ENCODE data around the gene SPATA17.

DNA sequence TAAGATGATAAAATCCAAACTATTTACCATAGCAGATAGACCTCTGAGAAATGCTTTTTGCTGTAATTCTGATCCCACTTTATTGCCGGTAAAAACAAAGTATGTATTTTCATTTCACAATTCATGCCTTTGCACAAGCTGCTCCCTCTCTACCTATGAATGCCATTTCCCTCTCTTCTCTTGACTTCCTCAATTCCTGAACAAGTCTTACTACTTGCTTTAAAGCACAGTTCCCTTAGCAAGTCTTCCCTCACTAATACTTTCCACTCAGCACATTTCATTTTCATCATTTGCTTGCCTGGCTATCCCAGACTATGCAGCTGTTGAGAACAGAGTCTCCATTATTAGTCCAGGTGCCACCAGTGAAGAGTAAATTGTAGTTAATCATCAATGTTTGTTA, 14.0 kb upstream of the SPATA17 start:
- no peak for TF ChIP-seq CTCF (conservative IDR thresholded peaks at IDR 0.05; ENCODE audit: low read depth in 2 of 2)
- no peak for TF ChIP-seq POLR2AphosphoS5 (IDR thresholded peaks at IDR 0.05; ENCODE audit: low read depth)
- no peak for TF ChIP-seq EZH2 (IDR thresholded peaks at IDR 0.05; ENCODE audit: low read depth, unreplicated experiment)
- TF ChIP-seq CREB1 (CRISPR knock-in tag; IDR thresholded peaks at IDR 0.05; ENCODE audit: low read depth): no peak
- no peak for TF ChIP-seq EZH2phosphoT487 (IDR thresholded peaks at IDR 0.05; ENCODE audit: unreplicated experiment)
- TF ChIP-seq JUNB (IDR thresholded peaks at IDR 0.05; ENCODE audit: unreplicated experiment): no peak
- TF ChIP-seq STAT1 (IDR thresholded peaks at IDR 0.05; ENCODE audit: unreplicated experiment): no peak
- TF ChIP-seq, protein P1, sequence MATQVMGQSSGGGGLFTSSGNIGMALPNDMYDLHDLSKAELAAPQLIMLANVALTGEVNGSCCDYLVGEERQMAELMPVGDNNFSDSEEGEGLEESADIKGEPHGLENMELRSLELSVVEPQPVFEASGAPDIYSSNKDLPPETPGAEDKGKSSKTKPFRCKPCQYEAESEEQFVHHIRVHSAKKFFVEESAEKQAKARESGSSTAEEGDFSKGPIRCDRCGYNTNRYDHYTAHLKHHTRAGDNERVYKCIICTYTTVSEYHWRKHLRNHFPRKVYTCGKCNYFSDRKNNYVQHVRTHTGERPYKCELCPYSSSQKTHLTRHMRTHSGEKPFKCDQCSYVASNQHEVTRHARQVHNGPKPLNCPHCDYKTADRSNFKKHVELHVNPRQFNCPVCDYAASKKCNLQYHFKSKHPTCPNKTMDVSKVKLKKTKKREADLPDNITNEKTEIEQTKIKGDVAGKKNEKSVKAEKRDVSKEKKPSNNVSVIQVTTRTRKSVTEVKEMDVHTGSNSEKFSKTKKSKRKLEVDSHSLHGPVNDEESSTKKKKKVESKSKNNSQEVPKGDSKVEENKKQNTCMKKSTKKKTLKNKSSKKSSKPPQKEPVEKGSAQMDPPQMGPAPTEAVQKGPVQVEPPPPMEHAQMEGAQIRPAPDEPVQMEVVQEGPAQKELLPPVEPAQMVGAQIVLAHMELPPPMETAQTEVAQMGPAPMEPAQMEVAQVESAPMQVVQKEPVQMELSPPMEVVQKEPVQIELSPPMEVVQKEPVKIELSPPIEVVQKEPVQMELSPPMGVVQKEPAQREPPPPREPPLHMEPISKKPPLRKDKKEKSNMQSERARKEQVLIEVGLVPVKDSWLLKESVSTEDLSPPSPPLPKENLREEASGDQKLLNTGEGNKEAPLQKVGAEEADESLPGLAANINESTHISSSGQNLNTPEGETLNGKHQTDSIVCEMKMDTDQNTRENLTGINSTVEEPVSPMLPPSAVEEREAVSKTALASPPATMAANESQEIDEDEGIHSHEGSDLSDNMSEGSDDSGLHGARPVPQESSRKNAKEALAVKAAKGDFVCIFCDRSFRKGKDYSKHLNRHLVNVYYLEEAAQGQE (IDR thresholded peaks at IDR 0.05; ENCODE audit: unreplicated experiment): no peak
